IMR-90 (cell line): ENCODE measurements around the gene NFKBIB. TPM values are rescaled to one million over a fixed set of nuclear protein-coding genes. Genes with fewer than 3 reads are reported as not detected.

Source experiments
- ATAC-seq: fragments of 200-7000 bp; cut with Tn5 transposase; 2 replicates; pipeline ENCODE4 v1.9.1; 2020; ENCODE audit warnings: low read depth, mild to moderate bottlenecking, moderate library complexity
- BruUV-seq: library from RNA; stranded (reverse); fragments of 400-500 nt; replicated peaks from 2 replicates; lab custom pipeline; 2021; lab: Mats Ljungman, UMichigan
- CTCF ChIA-PET: fragments of 300-600 bp; formaldehyde crosslinking; extraction: SDS; loops from one replicate; lab custom pipeline; 2021; ENCODE audit warnings: antibody characterized with exemption; lab: Yijun Ruan, JAX
- POLR2A ChIA-PET: fragments of 300-600 bp; sonication (Branson Sonifier 250); formaldehyde crosslinking; loops from one replicate; lab custom pipeline; 2022; ENCODE audit warnings: antibody characterized with exemption; ENCODE audit not compliant: unreplicated experiment; lab: Charles Lee
- DNase-seq: peaks from one replicate; pipeline ENCODE4 v3.0.0; 2013
- H2AFZ ChIP-seq: replicated peaks from 2 replicates; pipeline ENCODE3; 2013; ENCODE audit warnings: low read length, mild to moderate bottlenecking; ENCODE audit not compliant: poor library complexity
- H2AK5ac ChIP-seq: 2 replicates; pipeline ENCODE4 v1.6.1; 2013; ENCODE audit warnings: low read depth, low read length, inconsistent platforms
- H2AK9ac ChIP-seq: replicated peaks from 2 replicates; pipeline ENCODE3; 2013; ENCODE audit warnings: mild to moderate bottlenecking, low read depth, low read length, moderate library complexity; ENCODE audit not compliant: poor library complexity
- H2BK120ac ChIP-seq: 2 replicates; pipeline ENCODE4 v1.6.1; 2013; ENCODE audit warnings: low read depth, low read length, inconsistent platforms
- H2BK15ac ChIP-seq: 3 replicates; pipeline ENCODE4 v1.6.1; 2013; ENCODE audit warnings: low read depth, low read length, inconsistent platforms
- H2BK20ac ChIP-seq: 2 replicates; pipeline ENCODE4 v1.6.1; 2013; ENCODE audit warnings: low read depth, mild to moderate bottlenecking, inconsistent platforms, low read length, moderate library complexity
- H2BK5ac ChIP-seq: 2 replicates; pipeline ENCODE4 v1.6.1; 2013; ENCODE audit warnings: mild to moderate bottlenecking, low read depth, low read length, inconsistent platforms; ENCODE audit not compliant: poor library complexity, severe bottlenecking
- H3K14ac ChIP-seq: replicated peaks from 2 replicates; pipeline ENCODE4 v1.6.1; 2013; ENCODE audit warnings: low read depth, low read length, inconsistent platforms
- H3K18ac ChIP-seq: 2 replicates; pipeline ENCODE4 v1.6.1; 2013; ENCODE audit warnings: low read depth, low read length, control low read depth
- H3K23ac ChIP-seq: 2 replicates; pipeline ENCODE4 v1.6.1; 2013; ENCODE audit warnings: low read depth, low read length, inconsistent platforms
- H3K27ac ChIP-seq: 2 replicates; pipeline ENCODE4 v1.5.1; 2013; ENCODE audit warnings: mild to moderate bottlenecking, control low read depth, low read length; ENCODE audit not compliant: insufficient read depth
- H3K27me3 ChIP-seq: 2 replicates; pipeline ENCODE4 v1.6.1; 2013; ENCODE audit warnings: low read length; ENCODE audit not compliant: control insufficient read depth, insufficient read depth
- H3K36me3 ChIP-seq: 2 replicates; pipeline ENCODE4 v1.6.1; 2013; ENCODE audit warnings: low read length, mixed read lengths; ENCODE audit not compliant: control insufficient read depth, insufficient read depth
- H3K4ac ChIP-seq: 2 replicates; pipeline ENCODE4 v1.6.1; 2013; ENCODE audit warnings: low read depth, low read length, inconsistent platforms
- H3K4me1 ChIP-seq: 2 replicates; pipeline ENCODE4 v1.6.1; 2013; ENCODE audit warnings: low read length, mixed read lengths; ENCODE audit not compliant: control insufficient read depth, insufficient read depth
- H3K4me2 ChIP-seq: 2 replicates; pipeline ENCODE4 v1.6.1; 2013; ENCODE audit warnings: low read depth, mild to moderate bottlenecking, control low read depth, low read length, moderate library complexity
- H3K4me3 ChIP-seq: 2 replicates; pipeline ENCODE4 v1.5.1; 2013; ENCODE audit warnings: low read depth, mild to moderate bottlenecking, control low read depth, low read length, moderate library complexity; ENCODE audit not compliant: insufficient read depth
- H3K56ac ChIP-seq: 2 replicates; pipeline ENCODE4 v1.6.1; 2013; ENCODE audit warnings: low read length, inconsistent platforms; ENCODE audit not compliant: insufficient read depth; ENCODE audit errors: extremely low read depth
- H3K79me1 ChIP-seq, 2 experiments: 2 replicates each; pipeline ENCODE4 v1.6.1; 2013; ENCODE audit warnings: low read length in 2 of 2, inconsistent platforms in 1 of 2, low read depth in 1 of 2
- H3K9ac ChIP-seq: 2 replicates; pipeline ENCODE4 v1.6.1; 2013; ENCODE audit warnings: low read depth, low read length, control low read depth
- H3K9me1 ChIP-seq: 2 replicates; pipeline ENCODE4 v1.6.1; 2013; ENCODE audit warnings: low read length, inconsistent platforms; ENCODE audit not compliant: insufficient read depth
- H3K9me3 ChIP-seq: 2 replicates; pipeline ENCODE4 v1.6.1; 2013; ENCODE audit warnings: low read length; ENCODE audit not compliant: control insufficient read depth, insufficient read depth
- H4K20me1 ChIP-seq: 2 replicates; pipeline ENCODE4 v1.6.1; 2013; ENCODE audit warnings: low read length, inconsistent platforms; ENCODE audit not compliant: insufficient read depth
- H4K5ac ChIP-seq: 2 replicates; pipeline ENCODE4 v1.6.1; 2013; ENCODE audit warnings: mild to moderate bottlenecking, low read depth, low read length, control low read depth
- H4K8ac ChIP-seq, 2 experiments: 2 replicates each; pipeline ENCODE4 v1.6.1; 2013; ENCODE audit warnings: low read depth in 2 of 2, low read length in 2 of 2, control low read depth in 1 of 2, inconsistent platforms in 1 of 2
- H4K91ac ChIP-seq: 2 replicates; pipeline ENCODE4 v1.6.1; 2013; ENCODE audit warnings: low read depth, low read length, inconsistent platforms; ENCODE audit not compliant: insufficient read depth
- BHLHE40 ChIP-seq: fragments of 150-350 bp; IDR thresholded peaks from 2 replicates; pipeline ENCODE4 v1.6.1; 2016; ENCODE audit warnings: mild to moderate bottlenecking, low read depth, low read length
- CEBPB ChIP-seq: IDR thresholded peaks from 2 replicates; pipeline ENCODE4 v1.6.1; 2012; ENCODE audit warnings: low read depth, low read length, improper control_type of control experiment
- CHD1 ChIP-seq: IDR thresholded peaks from 2 replicates; pipeline ENCODE4 v1.6.1; 2012; ENCODE audit warnings: low read depth, low read length, improper control_type of control experiment
- CTCF ChIP-seq: conservative IDR thresholded peaks from 2 replicates; pipeline ENCODE4 v1.5.1; 2012; ENCODE audit warnings: mild to moderate bottlenecking, low read depth, low read length, improper control_type of control experiment
- ELK1 ChIP-seq: fragments of 150-350 bp; IDR thresholded peaks from 2 replicates; pipeline ENCODE4 v1.6.1; 2016; ENCODE audit warnings: low read depth, mild to moderate bottlenecking, low read length, moderate library complexity, borderline replicate concordance
- FOS ChIP-seq: fragments of 150-350 bp; IDR thresholded peaks from 2 replicates; pipeline ENCODE4 v1.6.1; 2016; ENCODE audit warnings: low read depth, low read length
- MAFK ChIP-seq: IDR thresholded peaks from 2 replicates; pipeline ENCODE4 v1.6.1; 2012; ENCODE audit warnings: low read depth, low read length, improper control_type of control experiment
- MAZ ChIP-seq: IDR thresholded peaks from 2 replicates; pipeline ENCODE4 v1.6.1; 2012; ENCODE audit warnings: low read depth, mild to moderate bottlenecking, low read length, improper control_type of control experiment, moderate library complexity, borderline replicate concordance
- MXI1 ChIP-seq: IDR thresholded peaks from 2 replicates; pipeline ENCODE4 v1.6.1; 2012; ENCODE audit warnings: low read depth, mild to moderate bottlenecking, low read length, moderate library complexity, borderline replicate concordance
- NFE2L2 ChIP-seq: fragments of 150-350 bp; IDR thresholded peaks from 2 replicates; pipeline ENCODE4 v1.6.1; 2016; ENCODE audit warnings: low read depth, mild to moderate bottlenecking, low read length
- POLR2A ChIP-seq: IDR thresholded peaks from 2 replicates; pipeline ENCODE4 v1.6.1; 2012; ENCODE audit warnings: mild to moderate bottlenecking, low read depth, low read length
- RAD21 ChIP-seq: IDR thresholded peaks from 2 replicates; pipeline ENCODE4 v1.6.1; 2012; ENCODE audit warnings: low read length, improper control_type of control experiment
- RCOR1 ChIP-seq: IDR thresholded peaks from 2 replicates; pipeline ENCODE4 v1.6.1; 2012; ENCODE audit warnings: mild to moderate bottlenecking, low read length, improper control_type of control experiment; ENCODE audit not compliant: insufficient replicate concordance
- RFX5 ChIP-seq: IDR thresholded peaks from 2 replicates; pipeline ENCODE4 v1.8.0; 2012; ENCODE audit warnings: low read depth, mild to moderate bottlenecking, low read length, moderate library complexity
- SMC3 ChIP-seq: fragments of 150-350 bp; IDR thresholded peaks from 2 replicates; pipeline ENCODE4 v1.6.1; 2016; ENCODE audit warnings: low read depth, mild to moderate bottlenecking, antibody characterized with exemption, low read length, moderate library complexity
- USF2 ChIP-seq: fragments of 150-350 bp; IDR thresholded peaks from 2 replicates; pipeline ENCODE4 v1.6.1; 2017; ENCODE audit warnings: mild to moderate bottlenecking, antibody characterized with exemption, low read length, low read depth
- WGBS, 2 experiments: methylation state at CpG; one replicate each; pipeline versions ENCODE4 v1.1.5 to v1.1.7; 2013; ENCODE audit warnings: missing lambda C conversion rate in 2 of 2; ENCODE audit not compliant: insufficient read length in 1 of 2; ENCODE audit errors: extremely low coverage in 2 of 2; 5-methylcytosine and 5-hydroxymethylcytosine counted together
- dilution Hi-C: fragments of 300-500 bp; cut with HindIII; formaldehyde crosslinking; loops from one replicate; pipeline ENCODE4 v1.14.3; 2018; ENCODE audit warnings: low sequenced_read_pairs; ENCODE audit not compliant: unreplicated experiment
- in situ Hi-C: fragments of 300-500 bp; cut with MboI; formaldehyde crosslinking; loops from 3 replicates; pipeline ENCODE4 v1.14.3; 2019; ENCODE audit warnings: low sequenced_read_pairs, inconsistent platforms, mixed read lengths
- intact Hi-C: fragments of 100-400 bp; cut with micrococcal nuclease; formaldehyde crosslinking; loops from 2 replicates; pipeline ENCODE4 v1.10.0; 2022
- polyA plus RNA-seq, 3 experiments: library from polyadenylated mRNA; depleted of rRNA; stranded (reverse); fragments of >200 nt; gene quantifications; 2 replicates each; pipeline ENCODE4 v1.2.3, GENCODE V29; 2012; ENCODE audit warnings: low replicate concordance in 1 of 3
- total RNA-seq: library from RNA; depleted of rRNA; stranded (reverse); fragments of >200 nt; gene quantifications from 2 replicates; pipeline ENCODE4 v1.2.3, GENCODE V29; 2012

NFKBIB gene
- total and polyA plus RNA-seq, 2 of the 4 experiments (the other 2 are of a cell fraction), result 7.5 to 25.5 TPM

GRCh38 chr19:38905620-38906019 lies 5.9 kb downstream of the NFKBIB start:
- H4K5ac ChIP-seq, result no peak overlapping the region
- H3K23ac ChIP-seq, result no peak overlapping the region
- BruUV-seq, result no TSS peak
- no peak overlapping the region for H3K27ac ChIP-seq
- H4K91ac ChIP-seq, result no peak overlapping the region
- H3K9me3 ChIP-seq, result no peaks in the 10 kb centered on the region; the same call in 1 of the 2 replicates
- H2AK9ac ChIP-seq, result no peak overlapping the region
- no peaks in the 10 kb centered on the region for H3K27me3 ChIP-seq
- H2BK5ac ChIP-seq, result no peak overlapping the region
- ChIA-PET POLR2A (no interaction called here), CTCF (interaction anchor here (0.5 kb wide), 1 partner anchor 161 kb away, joined by 3 read pairs; no protein-coding TSS in a partner anchor)
- no peaks in the 10 kb centered on the region; the same call in 1 of the 2 replicates for H3K9me1 ChIP-seq
- H3K36me3 ChIP-seq, result peaks cover 25% of the 10 kb centered on the region
- H3K56ac ChIP-seq, result no peak overlapping the region
- ATAC-seq (no peak), DNase-seq (no peak)
- no peak overlapping the region for H3K9ac ChIP-seq
- no peaks in the 10 kb centered on the region for H3K4me1 ChIP-seq
- H4K20me1 ChIP-seq, result no peaks in the 10 kb centered on the region; the same call in 1 of the 2 replicates
- no peak overlapping the region for H3K4ac ChIP-seq
- H2AFZ ChIP-seq, result no peak overlapping the region
- no peak overlapping the region for H3K14ac ChIP-seq
- no peak overlapping the region for H2BK120ac ChIP-seq
- H3K4me2 ChIP-seq, result no peak overlapping the region
- no peak overlapping the region for H3K18ac ChIP-seq
- no peak overlapping the region for H2AK5ac ChIP-seq
- H4K8ac ChIP-seq, result no peak overlapping the region
- WGBS, 2 experiments, result no CpG with 5 or more reads among the region's 4 CpGs
- no peak overlapping the region for H2BK20ac ChIP-seq
- intact Hi-C loops (no loop called here), dilution Hi-C loops (no loop called here), in situ Hi-C loops (loop anchor here (25.0 kb wide), 1 partner anchor 168 kb away; the partner anchor contains the start of gene CAPN12)
- TF ChIP-seq MAFK (no peak), CHD1 (no peak), USF2 (no peak), CTCF (no peak), MXI1 (no peak), ELK1 (no peak), BHLHE40 (no peak), POLR2A (no peak), RAD21 (no peak), RCOR1 (no peak), NFE2L2 (no peak), RFX5 (no peak), MAZ (no peak), CEBPB (no peak), SMC3 (no peak), FOS (no peak)
- H2BK15ac ChIP-seq, result no peak overlapping the region
- H3K4me3 ChIP-seq, result no peak overlapping the region
- peaks cover 5 to 20% of the 10 kb centered on the region in 2 experiments; a peak in 3 of 4 replicates for H3K79me1 ChIP-seq
